Stimulated activated CD8-positive, alpha-beta memory T cell treated with anti-CD3 and anti-CD28 coated beads, Interleukin-7, amount 100 ng/mL, for 1 hour (primary cell): ENCODE measurements around the gene LRP6.

ENCODE experiments used
- DNase-seq, 2 donors: peaks; one replicate each; pipeline ENCODE4 v3.0.0-alpha.2; 2020; ENCODE audit warnings: low read depth in 2 of 2

Gene LRP6

DNA sequence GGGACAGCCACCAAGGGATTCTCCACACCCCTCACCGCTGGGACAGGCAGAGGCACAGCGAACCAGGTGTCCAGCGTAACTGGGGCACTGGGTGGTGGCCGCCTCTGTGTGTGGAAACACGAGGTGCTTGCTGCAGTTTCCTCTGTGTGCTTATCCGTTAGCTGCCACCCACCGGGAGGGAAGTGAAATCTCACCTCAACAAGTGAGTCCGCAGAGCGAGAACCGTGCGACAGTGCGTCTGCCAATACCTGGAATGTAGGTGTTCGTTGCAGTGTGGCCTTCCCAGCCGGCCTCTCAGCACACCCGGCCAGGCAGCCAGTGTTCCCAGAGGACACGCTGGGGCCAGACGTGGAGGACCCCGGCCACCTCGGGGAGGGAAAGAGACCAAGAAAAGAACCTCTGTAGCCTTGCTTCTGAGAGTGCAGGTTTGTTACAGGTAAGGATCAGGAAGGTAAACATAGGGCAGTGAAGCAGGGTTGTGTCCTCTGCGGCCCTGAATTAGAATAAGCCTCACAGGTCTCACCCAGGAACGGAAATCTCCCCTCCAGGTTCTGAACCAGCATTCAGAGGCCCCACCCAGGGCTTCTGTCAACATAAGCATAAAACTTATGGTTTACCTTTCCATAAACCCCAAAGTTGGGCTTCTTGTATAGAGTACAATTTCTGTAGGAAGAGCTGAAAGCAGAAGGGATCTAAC is 194.6 kb downstream of the LRP6 start:
- no peak for DNase-seq

DNA sequence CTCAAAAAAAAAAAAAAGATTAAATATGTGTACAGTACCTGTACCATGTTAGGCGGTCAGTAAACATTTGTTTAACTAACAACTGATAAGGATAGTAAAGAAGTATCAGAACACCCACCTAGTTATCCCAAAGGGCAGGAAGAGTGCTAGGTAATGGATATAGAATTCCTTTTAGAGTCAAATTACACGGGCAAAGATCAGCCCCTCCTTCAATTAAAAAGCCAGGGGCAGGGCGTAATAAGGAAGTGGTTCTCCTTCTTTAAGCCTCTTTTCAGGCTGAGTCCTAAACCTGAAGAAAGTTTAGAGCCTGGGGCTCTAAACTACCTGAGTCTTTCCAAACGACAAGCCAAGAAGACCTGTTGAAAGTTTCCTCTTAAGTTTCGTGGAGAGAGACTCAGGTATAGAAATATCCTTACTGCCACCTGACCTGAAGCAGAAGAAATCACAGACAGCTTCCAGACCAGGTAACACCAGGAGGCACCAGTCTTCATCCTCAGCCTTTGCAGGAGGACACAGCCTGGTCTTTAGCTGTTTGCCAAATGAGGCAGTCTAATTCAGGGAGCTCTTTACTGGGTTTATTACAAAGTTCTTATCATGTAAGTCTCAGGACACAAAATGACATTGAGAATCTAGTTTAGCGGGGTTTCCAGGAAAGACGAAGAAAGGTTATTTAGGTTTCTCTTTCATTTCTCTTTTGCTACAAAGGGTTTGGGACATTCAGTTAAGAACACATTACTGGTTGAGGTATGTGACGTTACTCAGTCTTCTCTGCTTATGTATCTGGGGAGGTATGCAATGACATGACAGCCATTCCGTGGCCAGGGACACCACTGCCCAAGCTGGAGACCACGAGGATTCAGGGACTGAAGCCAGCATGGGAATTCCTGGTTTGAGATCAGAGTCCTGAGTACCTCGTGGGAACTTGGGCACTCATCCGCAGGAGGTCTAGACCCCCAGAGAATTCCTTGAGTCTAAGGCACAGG is 195.9 kb downstream of the LRP6 start, which contains the start of gene BCL2L14:
BCL2L14 (plus strand) TSS at position 266 of the 983 bp plus-strand sequence. CDS start 8,367 bp downstream, outside the sequence.
- DNase-seq = no peak

DNA sequence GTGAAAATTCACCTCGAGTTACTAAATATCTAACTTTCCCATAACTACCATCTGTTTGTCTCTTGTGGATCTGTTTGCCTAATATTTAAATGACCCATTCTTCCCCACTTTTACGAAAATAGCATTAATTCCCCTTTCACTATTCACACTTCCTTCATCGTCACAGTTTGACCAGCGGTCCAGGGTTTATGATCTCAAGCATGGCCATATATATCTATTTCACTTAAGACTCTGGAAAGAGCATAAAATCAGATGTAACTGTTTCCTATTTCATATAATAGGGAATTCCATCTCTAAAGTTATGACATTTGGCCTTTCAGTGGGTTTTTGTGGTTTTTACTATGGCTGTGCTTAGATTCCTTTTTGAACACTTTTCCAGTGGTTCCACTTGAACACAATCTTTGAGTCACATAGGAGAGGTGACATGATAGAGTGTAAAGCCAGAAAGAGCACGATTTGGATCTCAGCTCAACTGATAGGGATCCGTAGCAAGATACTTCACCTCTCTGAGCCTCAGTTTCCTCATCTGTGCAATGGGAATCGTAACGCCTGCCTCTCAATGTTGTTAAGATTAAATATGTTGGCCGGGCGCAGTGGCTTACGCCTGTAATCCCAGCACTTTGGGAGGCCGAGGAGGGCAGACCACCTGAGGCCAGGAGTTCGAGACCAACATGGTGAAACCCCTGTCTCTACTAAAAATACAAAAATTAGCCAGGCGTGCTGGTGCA is 196.9 kb downstream of the LRP6 start:
- DNase-seq = no peak

DNA sequence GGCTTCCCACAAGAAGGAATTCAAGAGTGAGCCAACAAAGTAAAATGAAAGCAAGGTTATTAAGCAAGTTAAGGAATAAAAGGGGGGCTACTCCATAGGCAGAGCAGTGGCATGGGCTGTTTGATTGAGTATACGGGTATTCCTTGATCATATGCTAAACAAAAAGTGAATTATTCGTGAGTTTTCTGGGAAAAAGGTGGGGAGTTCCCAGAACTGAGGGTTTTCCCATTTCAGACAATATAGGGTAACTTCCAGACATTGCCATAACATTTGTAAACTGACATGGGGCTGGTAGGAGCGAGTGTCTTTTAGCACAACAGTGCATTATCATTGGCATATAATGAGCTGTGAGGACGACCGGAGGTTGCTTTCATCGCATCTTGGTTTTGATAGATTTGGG is 198.1 kb downstream of the LRP6 start:
- DNase-seq = no peak
